LoVo (cell line): Measurements from ENCODE around the gene CFAP73.
A peak's percentile ranks its signal among the peaks of the same experiment; 100 is the strongest.
"Not testable (repeated sequence)": the region's sequence is repeated elsewhere in the genome, so short reads cannot be mapped to it uniquely, and the experiment has no call there.

Source experiments
- DNase-seq: peaks from one replicate; pipeline ENCODE4 v3.0.0-alpha.2; 2016; ENCODE audit warnings: low spot score

The CFAP73 gene

GRCh38 chr12:113190761-113191160, 41.2 kb downstream of the CFAP73 start:
- no peak for DNase-seq

GRCh38 chr12:113191227-113191626, 41.7 kb downstream of the CFAP73 start:
- no peak for DNase-seq

- no peak for DNase-seq
These were observed 45.5 kb downstream of the CFAP73 start for GRCh38 chr12:113194971-113195391.

- DNase-seq = no peak
These were observed 46.1 kb downstream of the CFAP73 start for GRCh38 chr12:113195598-113195997.

- DNase-seq = no peak
These were observed 47.1 kb downstream of the CFAP73 start for GRCh38 chr12:113196582-113196981.

GRCh38 chr12:113196990-113197389, 47.5 kb downstream of the CFAP73 start:
- DNase-seq = peak; percentile 61

- no peak for DNase-seq
These were observed 48.1 kb downstream of the CFAP73 start for GRCh38 chr12:113197518-113198077.

GRCh38 chr12:113198296-113198695, 48.8 kb downstream of the CFAP73 start:
- no peak for DNase-seq

GRCh38 chr12:113200021-113200797, 50.7 kb downstream of the CFAP73 start:
- DNase-seq = no peak

GRCh38 chr12:113201187-113202177, 52.0 kb downstream of the CFAP73 start:
- DNase-seq = no peak

- DNase-seq = no peak
These were observed 53.0 kb downstream of the CFAP73 start for GRCh38 chr12:113202300-113203075.

- DNase-seq = no peak
These were observed 54.6 kb downstream of the CFAP73 start for GRCh38 chr12:113203852-113204760.

- DNase-seq = no peak
These were observed 55.3 kb downstream of the CFAP73 start for GRCh38 chr12:113204804-113205203.

- DNase-seq = not testable (repeated sequence)
These were observed 57.3 kb downstream of the CFAP73 start for GRCh38 chr12:113206802-113207201.

- no peak for DNase-seq
These were observed 58.1 kb downstream of the CFAP73 start for GRCh38 chr12:113207613-113208040.

GRCh38 chr12:113208041-113208934, 58.8 kb downstream of the CFAP73 start:
- no peak for DNase-seq
